AG04450 (cell line): ENCODE data around the gene NEO1. TPM values are rescaled to one million over a fixed set of nuclear protein-coding genes. Genes with fewer than 3 reads are reported as not detected.
A peak's percentile ranks its signal among the peaks of the same experiment; 100 is the strongest.

ENCODE experiments used
- CTCF ChIA-PET: fragments of 300-600, 350-600 bp; formaldehyde crosslinking; extraction: SDS; loops from one replicate; lab custom pipeline; 2022; ENCODE audit warnings: antibody characterized with exemption, inconsistent platforms; lab: Charles Lee
- POLR2A ChIA-PET: fragments of 350-600 bp; formaldehyde crosslinking; extraction: SDS; loops from one replicate; lab custom pipeline; 2021; ENCODE audit warnings: antibody characterized with exemption, inconsistent platforms; lab: Yijun Ruan, JAX
- DNase-seq: peaks from one replicate; pipeline ENCODE4 v3.0.0-alpha.2; 2011; ENCODE audit warnings: low read depth, low spot score
- H3K27ac ChIP-seq: one replicate; pipeline ENCODE4 v1.5.1; 2012; ENCODE audit warnings: low read depth, low read length, control low read depth
- H3K27me3 ChIP-seq: one replicate; pipeline ENCODE4 v1.6.0; 2012; ENCODE audit warnings: low read length; ENCODE audit not compliant: control insufficient read depth, insufficient read depth
- H3K4me3 ChIP-seq: 2 replicates; pipeline ENCODE4 v1.5.1; 2011; ENCODE audit warnings: mild to moderate bottlenecking, low read depth, low read length, control low read depth
- H3K9me3 ChIP-seq: 2 replicates; pipeline ENCODE4 v1.5.1; 2012; ENCODE audit warnings: low read length; ENCODE audit not compliant: control insufficient read depth, insufficient read depth
- polyA plus RNA-seq: library from polyadenylated mRNA; depleted of rRNA; stranded (reverse); fragments of >200 nt; gene quantifications from 2 replicates; pipeline ENCODE4 v1.2.3, GENCODE V29; 2011
- TF ChIP-seq, protein P1 (sequence below): IDR thresholded peaks from 2 replicates; pipeline ENCODE4 v1.5.1; 2011; ENCODE audit warnings: low read depth, low read length, control low read depth, inconsistent platforms

Gene NEO1
- polyA plus RNA-seq, 1 experiment, result 3.5 TPM

DNA sequence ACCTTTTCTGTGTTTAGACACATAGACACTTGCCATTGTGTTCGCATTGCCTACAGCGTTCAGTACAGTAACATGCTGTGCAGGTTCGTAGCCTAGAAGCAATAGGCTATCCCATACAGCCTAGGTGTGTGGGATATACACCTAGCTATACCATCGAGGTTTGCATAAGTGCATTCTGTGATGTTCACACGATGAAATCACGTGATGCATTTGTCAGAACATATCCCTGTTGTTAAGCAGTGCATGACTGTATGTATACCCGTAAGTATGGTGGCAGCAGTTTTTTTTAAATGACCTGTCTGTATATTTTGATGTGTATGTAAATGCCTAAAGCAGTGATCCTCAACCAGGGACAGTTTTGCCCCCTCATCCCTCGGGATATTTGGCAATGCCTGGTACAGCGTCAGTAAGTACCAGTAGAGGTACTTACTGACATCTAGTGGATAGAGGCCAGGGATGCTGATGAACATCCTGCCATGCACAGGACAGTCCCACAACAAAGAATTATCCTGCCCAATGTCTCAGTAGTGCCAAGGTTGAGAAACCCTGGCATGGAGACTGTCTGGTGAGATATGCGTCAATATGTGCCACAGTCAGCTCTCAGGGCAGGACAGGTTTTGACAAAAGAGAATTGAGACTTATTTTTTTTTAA is 187.4 kb downstream of the NEO1 start:
- TF ChIP-seq, protein P1, sequence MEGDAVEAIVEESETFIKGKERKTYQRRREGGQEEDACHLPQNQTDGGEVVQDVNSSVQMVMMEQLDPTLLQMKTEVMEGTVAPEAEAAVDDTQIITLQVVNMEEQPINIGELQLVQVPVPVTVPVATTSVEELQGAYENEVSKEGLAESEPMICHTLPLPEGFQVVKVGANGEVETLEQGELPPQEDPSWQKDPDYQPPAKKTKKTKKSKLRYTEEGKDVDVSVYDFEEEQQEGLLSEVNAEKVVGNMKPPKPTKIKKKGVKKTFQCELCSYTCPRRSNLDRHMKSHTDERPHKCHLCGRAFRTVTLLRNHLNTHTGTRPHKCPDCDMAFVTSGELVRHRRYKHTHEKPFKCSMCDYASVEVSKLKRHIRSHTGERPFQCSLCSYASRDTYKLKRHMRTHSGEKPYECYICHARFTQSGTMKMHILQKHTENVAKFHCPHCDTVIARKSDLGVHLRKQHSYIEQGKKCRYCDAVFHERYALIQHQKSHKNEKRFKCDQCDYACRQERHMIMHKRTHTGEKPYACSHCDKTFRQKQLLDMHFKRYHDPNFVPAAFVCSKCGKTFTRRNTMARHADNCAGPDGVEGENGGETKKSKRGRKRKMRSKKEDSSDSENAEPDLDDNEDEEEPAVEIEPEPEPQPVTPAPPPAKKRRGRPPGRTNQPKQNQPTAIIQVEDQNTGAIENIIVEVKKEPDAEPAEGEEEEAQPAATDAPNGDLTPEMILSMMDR, result peak; percentile 26; the same call in 1 of the 2 replicates
- Histone ChIP-seq H3K27ac (no peak overlapping the region), H3K9me3 (no peaks in the 10 kb centered on the region), H3K4me3 (no peak overlapping the region), H3K27me3 (no peaks in the 10 kb centered on the region)
- no peak for DNase-seq
- CTCF ChIA-PET, result interaction anchor here (1.0 to 6.5 kb wide), 5 partner anchors 7 to 35 kb away, joined by 3 to 161 read pairs (median 58); no protein-coding TSS in a partner anchor
- POLR2A ChIA-PET, result no interaction called here

DNA sequence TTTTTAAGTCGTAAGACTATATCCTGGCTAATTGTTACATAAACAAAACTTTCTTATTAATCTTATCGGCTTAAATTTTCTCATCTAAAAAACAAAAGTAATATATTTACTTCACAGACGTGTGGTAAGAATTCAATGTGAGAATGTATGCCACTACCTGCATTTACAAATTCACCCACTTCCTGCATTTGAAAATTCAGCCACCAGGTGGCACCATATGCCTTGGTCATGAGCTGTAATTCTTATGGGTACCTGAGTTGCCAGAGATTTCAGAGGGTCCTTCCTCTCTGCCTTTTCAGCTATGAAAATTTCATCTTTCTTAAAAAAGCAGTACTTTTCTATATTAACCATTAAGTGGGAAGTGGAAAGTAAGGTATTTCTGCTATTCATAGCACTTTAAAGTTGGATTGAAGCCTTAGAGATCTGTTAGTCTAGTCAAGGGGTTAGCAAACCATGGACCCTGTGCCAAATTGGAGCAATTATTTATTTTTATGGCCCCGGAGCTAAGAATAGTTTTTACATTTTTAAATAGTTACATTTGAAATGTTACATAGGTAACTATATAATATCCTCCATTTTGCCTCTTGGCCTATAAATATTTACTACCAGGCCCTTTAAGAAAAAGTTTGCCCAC is 188.7 kb downstream of the NEO1 start:
- Histone ChIP-seq H3K27me3 (no peaks in the 10 kb centered on the region), H3K9me3 (no peaks in the 10 kb centered on the region), H3K27ac (no peak overlapping the region), H3K4me3 (no peak overlapping the region)
- ChIA-PET CTCF (interaction anchor here (0.6 to 6.5 kb wide), 25 partner anchors 8 to 465 kb away, joined by 3 to 161 read pairs (median 5); no protein-coding TSS in a partner anchor), POLR2A (no interaction called here)
- TF ChIP-seq, protein P1, result peak; percentile 92
- peak; percentile 43 for DNase-seq

DNA sequence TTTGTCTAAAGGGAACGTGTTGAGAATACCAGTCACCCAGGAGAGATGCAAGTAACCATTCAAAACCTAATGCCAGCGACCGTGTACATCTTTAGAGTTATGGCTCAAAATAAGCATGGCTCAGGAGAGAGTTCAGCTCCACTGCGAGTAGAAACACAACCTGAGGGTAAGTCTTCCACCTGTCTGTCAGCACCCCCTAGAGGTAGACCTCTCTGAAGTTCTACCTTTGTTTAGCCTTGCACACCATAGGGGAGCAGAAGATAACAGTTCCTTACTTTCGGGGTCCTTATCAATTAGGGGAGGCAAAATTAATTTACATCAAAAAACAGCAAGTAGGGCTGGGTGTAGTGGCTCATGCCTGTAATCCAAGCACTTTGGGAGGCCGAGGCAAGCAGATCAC is 192.1 kb downstream of the NEO1 start:
- ChIA-PET POLR2A (no interaction called here), CTCF (interaction anchor here (0.7 to 6.5 kb wide), 4 partner anchors 11 to 408 kb away, joined by 3 to 161 read pairs (median 47); no protein-coding TSS in a partner anchor)
- H3K9me3 ChIP-seq, result no peaks in the 10 kb centered on the region
- TF ChIP-seq, protein P1, result 0 out of 2 replicates have a peak, but pooled peaks have one; percentile 13
- no peaks in the 10 kb centered on the region for H3K27me3 ChIP-seq
- H3K27ac ChIP-seq, result no peak overlapping the region
- no peak for DNase-seq
- H3K4me3 ChIP-seq, result no peak overlapping the region

DNA sequence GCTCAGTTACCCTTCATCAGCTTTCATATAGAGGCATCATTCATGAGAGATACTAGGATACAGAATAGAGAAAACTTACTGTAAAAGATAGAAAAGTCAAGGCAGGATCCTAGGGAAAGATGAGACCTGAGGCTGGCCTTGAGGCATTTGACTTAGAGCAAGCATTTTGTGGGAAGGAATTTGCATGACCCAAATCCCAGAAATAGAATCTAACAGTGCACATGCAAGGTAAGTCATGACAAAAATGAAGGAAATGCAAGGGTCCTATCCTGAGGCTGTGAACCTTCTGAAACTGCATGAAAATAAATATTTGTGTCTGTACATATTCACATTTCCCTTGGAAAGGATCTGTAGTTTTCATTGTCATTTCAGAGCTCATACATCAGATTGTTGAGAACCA is 194.2 kb downstream of the NEO1 start:
- no peak for DNase-seq
- ChIA-PET CTCF (interaction anchor here (1.0 to 6.0 kb wide), 3 partner anchors 18 to 390 kb away, joined by 4 to 40 read pairs (median 5); no protein-coding TSS in a partner anchor), POLR2A (no interaction called here)
- Histone ChIP-seq H3K27ac (no peak overlapping the region), H3K4me3 (no peak overlapping the region), H3K9me3 (no peaks in the 10 kb centered on the region), H3K27me3 (no peaks in the 10 kb centered on the region)
- TF ChIP-seq, protein P1, result no peak

DNA sequence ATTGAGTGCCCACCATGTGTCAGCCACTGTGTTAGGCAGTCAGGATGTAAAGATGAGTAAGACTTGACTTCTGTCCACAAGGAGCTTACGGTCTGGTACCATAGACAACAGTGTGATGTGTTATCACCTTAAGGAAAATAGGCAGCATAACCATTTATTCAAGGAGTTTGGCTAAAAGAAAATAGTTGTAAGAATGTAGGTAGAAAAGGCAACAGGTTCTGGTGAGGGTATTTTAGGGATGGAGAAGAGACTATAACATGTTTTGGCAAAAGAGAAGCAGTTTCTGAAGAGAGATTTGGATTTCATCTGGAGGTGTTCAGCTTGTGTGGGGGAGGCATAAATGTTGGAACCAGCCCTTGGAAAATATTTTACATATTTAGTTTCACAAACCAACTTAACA is 194.6 kb downstream of the NEO1 start:
- POLR2A ChIA-PET, result no interaction called here

More for the DNA sequence above, 194.6 kb downstream of the NEO1 start:
- Histone ChIP-seq H3K27me3 (no peaks in the 10 kb centered on the region), H3K9me3 (no peaks in the 10 kb centered on the region), H3K27ac (no peak overlapping the region), H3K4me3 (no peak overlapping the region)
- CTCF ChIA-PET, result interaction anchor here (1.0 to 6.0 kb wide), 4 partner anchors 17 to 389 kb away, joined by 3 to 40 read pairs (median 8); no protein-coding TSS in a partner anchor
- TF ChIP-seq, protein P1, result no peak
- DNase-seq, result no peak
